Measurements from ENCODE around the gene PRSS35. TPM values are rescaled to one million over a fixed set of nuclear protein-coding genes. Genes with fewer than 3 reads are reported as not detected.

The PRSS35 gene
- total RNA-seq, 2 experiments from 2014 or later: not detected

GRCh38 chr6:83490217-83490807, 22.0 kb upstream of the PRSS35 start:
- intact Hi-C loops (cut with micrococcal nuclease; ENCODE audit: unreplicated experiment): no loop called here
- no peaks in the 10 kb centered on the region for H3K4me1 ChIP-seq (ENCODE audit: insufficient read depth, low read length, poor library complexity, severe bottlenecking)
- no peaks in the 10 kb centered on the region for H3K36me3 ChIP-seq (ENCODE audit: insufficient read depth, low read length)
- H3K4me2 ChIP-seq (ENCODE audit: low read length): no peak overlapping the region
- no peak overlapping the region for H3K27ac ChIP-seq (ENCODE audit: low read depth, low read length, poor library complexity, severe bottlenecking)
- BruUV-seq (replicated peaks): no TSS peak
- H3K9me3 ChIP-seq (ENCODE audit: low read length): no peaks in the 10 kb centered on the region
- no peak overlapping the region for H2AFZ ChIP-seq (ENCODE audit: low read length)
- H3K4me3 ChIP-seq (ENCODE audit: low read depth, low read length, poor library complexity, severe bottlenecking): no peak overlapping the region
- no peaks in the 10 kb centered on the region for H3K9me2 ChIP-seq (ENCODE audit: insufficient read depth, low read length)
- no peak for TF ChIP-seq EZH2phosphoT487 (IDR thresholded peaks at IDR 0.05; ENCODE audit: borderline replicate concordance, low read depth, low read length)
- no peak for TF ChIP-seq CTCF (conservative IDR thresholded peaks at IDR 0.05; ENCODE audit: low read length)
- no peaks in the 10 kb centered on the region for H3K79me2 ChIP-seq (ENCODE audit: insufficient read depth, low read depth, low read length)
- ChIA-PET CTCF (ENCODE audit: unreplicated experiment) (no interaction called here), POLR2A (interaction anchor here (0.9 kb wide), 1 partner anchor 170 kb away, joined by 3 read pairs; no protein-coding TSS in a partner anchor)
- no peak for DNase-seq (ENCODE audit: low spot score)
- no peaks in the 10 kb centered on the region for H4K20me1 ChIP-seq (ENCODE audit: insufficient read depth, low read length)

GRCh38 chr6:83505356-83505755, 7.0 kb upstream of the PRSS35 start:
- Histone ChIP-seq H3K79me2 (ENCODE audit: insufficient read depth, low read depth, low read length) (no peaks in the 10 kb centered on the region), H3K4me2 (ENCODE audit: low read length) (no peak overlapping the region), H3K36me3 (ENCODE audit: insufficient read depth, low read length) (no peaks in the 10 kb centered on the region), H3K4me3 (ENCODE audit: low read depth, low read length, poor library complexity, severe bottlenecking) (no peak overlapping the region), H4K20me1 (ENCODE audit: insufficient read depth, low read length) (no peaks in the 10 kb centered on the region), H3K4me1 (ENCODE audit: insufficient read depth, low read length, poor library complexity, severe bottlenecking) (no peaks in the 10 kb centered on the region), H3K9me2 (ENCODE audit: insufficient read depth, low read length) (no peaks in the 10 kb centered on the region), H3K9me3 (ENCODE audit: low read length) (no peaks in the 10 kb centered on the region), H3K27ac (ENCODE audit: low read depth, low read length, poor library complexity, severe bottlenecking) (no peak overlapping the region), H2AFZ (ENCODE audit: low read length) (no peak overlapping the region)
- BruUV-seq (replicated peaks): no TSS peak
- DNase-seq (ENCODE audit: low spot score): no peak
- TF ChIP-seq EZH2phosphoT487 (IDR thresholded peaks at IDR 0.05; ENCODE audit: borderline replicate concordance, low read depth, low read length): no peak
- TF ChIP-seq CTCF (conservative IDR thresholded peaks at IDR 0.05; ENCODE audit: low read length): no peak
- ChIA-PET POLR2A (interaction anchor here (1.5 kb wide), 1 partner anchor 9 kb away, joined by 4 read pairs; no protein-coding TSS in a partner anchor), CTCF (ENCODE audit: unreplicated experiment) (no interaction called here)
- intact Hi-C loops (cut with micrococcal nuclease; ENCODE audit: unreplicated experiment): no loop called here

GRCh38 chr6:83509441-83509840, 2.9 kb upstream of the PRSS35 start:
- Histone ChIP-seq H3K36me3 (ENCODE audit: insufficient read depth, low read length) (no peaks in the 10 kb centered on the region), H2AFZ (ENCODE audit: low read length) (no peak overlapping the region), H3K4me2 (ENCODE audit: low read length) (no peak overlapping the region), H3K27ac (ENCODE audit: low read depth, low read length, poor library complexity, severe bottlenecking) (no peak overlapping the region), H3K79me2 (ENCODE audit: insufficient read depth, low read depth, low read length) (no peaks in the 10 kb centered on the region), H4K20me1 (ENCODE audit: insufficient read depth, low read length) (no peaks in the 10 kb centered on the region), H3K9me2 (ENCODE audit: insufficient read depth, low read length) (no peaks in the 10 kb centered on the region), H3K4me1 (ENCODE audit: insufficient read depth, low read length, poor library complexity, severe bottlenecking) (no peaks in the 10 kb centered on the region), H3K9me3 (ENCODE audit: low read length) (no peaks in the 10 kb centered on the region), H3K4me3 (ENCODE audit: low read depth, low read length, poor library complexity, severe bottlenecking) (no peak overlapping the region)
- intact Hi-C loops (cut with micrococcal nuclease; ENCODE audit: unreplicated experiment): no loop called here
- DNase-seq (ENCODE audit: low spot score): no peak
- no peak for TF ChIP-seq EZH2phosphoT487 (IDR thresholded peaks at IDR 0.05; ENCODE audit: borderline replicate concordance, low read depth, low read length)
- BruUV-seq (replicated peaks): no TSS peak
- CTCF ChIA-PET (ENCODE audit: unreplicated experiment): no interaction called here
- POLR2A ChIA-PET: no interaction called here
